Sigmoid colon (tissue), 7 donors: ENCODE measurements around the gene NT5M. TPM values are rescaled to one million over a fixed set of nuclear protein-coding genes. Genes with fewer than 3 reads are reported as not detected.
A peak's percentile ranks its signal among the peaks of the same experiment; 100 is the strongest.
"Not testable (repeated sequence)": the region's sequence is repeated elsewhere in the genome, so short reads cannot be mapped to it uniquely, and the experiment has no call there.

Experiments
- DNase-seq: peaks from one replicate; pipeline ENCODE4 v3.0.0-alpha.2; 2019
- H3K27ac ChIP-seq, 4 donors: fragments of 200-600 bp; sonication (generic); one replicate each; pipeline ENCODE4 v1.5.1; 2016 to 2019; ENCODE audit warnings: mild to moderate bottlenecking in 1 of 4
- H3K27me3 ChIP-seq, 3 donors: fragments of 200-600 bp; sonication (generic); one replicate each; pipeline ENCODE4 v1.5.1; 2019; ENCODE audit warnings: mild to moderate bottlenecking in 1 of 3
- H3K36me3 ChIP-seq, 4 donors: fragments of 200-600 bp; sonication (generic); one replicate each; pipeline ENCODE4 v1.5.1; 2016 to 2019
- H3K4me1 ChIP-seq, 4 donors: fragments of 200-600 bp; sonication (generic); one replicate each; pipeline ENCODE4 v1.5.1; 2017 to 2019
- H3K4me3 ChIP-seq, 4 donors: fragments of 200-600 bp; sonication (generic); one replicate each; pipeline ENCODE4 v1.5.1; 2017 to 2019; ENCODE audit warnings: mild to moderate bottlenecking in 2 of 4, moderate library complexity in 1 of 4
- H3K9me3 ChIP-seq, 4 donors: fragments of 200-600 bp in 3 of 4; sonication (generic) in 3 of 4; one replicate each; pipeline versions ENCODE4 v1.5.1 to v1.6.1; 2013 to 2019
- EP300 ChIP-seq, 4 donors: sonication (generic); formaldehyde crosslinking; IDR thresholded peaks; one replicate each; pipeline ENCODE4 v1.6.1; 2017; ENCODE audit warnings: antibody characterized with exemption in 4 of 4
- POLR2A ChIP-seq, 2 donors: fragments of 450-650 bp; IDR thresholded peaks; one replicate each; pipeline ENCODE4 v1.6.1; 2016; ENCODE audit warnings: antibody characterized with exemption in 2 of 2, mild to moderate bottlenecking in 2 of 2, moderate library complexity in 2 of 2
- POLR2AphosphoS5 ChIP-seq, 4 donors: sonication (generic); formaldehyde crosslinking; IDR thresholded peaks; one replicate each; pipeline ENCODE4 v1.6.1; 2017; ENCODE audit warnings: antibody characterized with exemption in 4 of 4
- WGBS, 2 donors: extraction: QIAGEN DNeasy Blood & Tissue Kit; methylation state at CpG; one replicate each; pipeline ENCODE4 v1.1.7; 2013; 5-methylcytosine and 5-hydroxymethylcytosine counted together
- intact Hi-C: fragments of 100-400 bp; cut with DNase I; formaldehyde crosslinking; loops from one replicate; pipeline ENCODE4 v1.15.1; 2023
- polyA plus RNA-seq, 3 donors: library from polyadenylated mRNA; stranded (reverse); fragments of 200-250 nt; gene quantifications; one replicate each; pipeline ENCODE4 v1.2.3, GENCODE V29; 2013
- total RNA-seq, 4 donors: library from RNA; depleted of rRNA; stranded (reverse); fragments of >200 nt; gene quantifications; one replicate each; pipeline ENCODE4 v1.1.0, GENCODE V29; 2016
- TF ChIP-seq, protein P1 (sequence below), 4 experiments: fragments of 450-650 bp in 3 of 4; fragments of 200-600 bp in 1 of 4; IDR thresholded peaks; one replicate each; pipeline ENCODE4 v1.5.1; 2016 to 2019; ENCODE audit warnings: antibody characterized with exemption in 4 of 4, mild to moderate bottlenecking in 3 of 4, moderate library complexity in 2 of 4
- donor health status: healthy with polysubstance abuse.
- donor health status: Bipolar disorder and iron deficiency.
- donor health status: healthy.

The NT5M gene
- 1 to 10 TPM; 4.3 to 5.8 (median 5.5) TPM for total RNA-seq
- polyA plus RNA-seq, result 1 to 10 TPM in 2 of 3 donors, under 1 TPM in 1; 0.92 to 4.2 (median 1.9) TPM

DNA sequence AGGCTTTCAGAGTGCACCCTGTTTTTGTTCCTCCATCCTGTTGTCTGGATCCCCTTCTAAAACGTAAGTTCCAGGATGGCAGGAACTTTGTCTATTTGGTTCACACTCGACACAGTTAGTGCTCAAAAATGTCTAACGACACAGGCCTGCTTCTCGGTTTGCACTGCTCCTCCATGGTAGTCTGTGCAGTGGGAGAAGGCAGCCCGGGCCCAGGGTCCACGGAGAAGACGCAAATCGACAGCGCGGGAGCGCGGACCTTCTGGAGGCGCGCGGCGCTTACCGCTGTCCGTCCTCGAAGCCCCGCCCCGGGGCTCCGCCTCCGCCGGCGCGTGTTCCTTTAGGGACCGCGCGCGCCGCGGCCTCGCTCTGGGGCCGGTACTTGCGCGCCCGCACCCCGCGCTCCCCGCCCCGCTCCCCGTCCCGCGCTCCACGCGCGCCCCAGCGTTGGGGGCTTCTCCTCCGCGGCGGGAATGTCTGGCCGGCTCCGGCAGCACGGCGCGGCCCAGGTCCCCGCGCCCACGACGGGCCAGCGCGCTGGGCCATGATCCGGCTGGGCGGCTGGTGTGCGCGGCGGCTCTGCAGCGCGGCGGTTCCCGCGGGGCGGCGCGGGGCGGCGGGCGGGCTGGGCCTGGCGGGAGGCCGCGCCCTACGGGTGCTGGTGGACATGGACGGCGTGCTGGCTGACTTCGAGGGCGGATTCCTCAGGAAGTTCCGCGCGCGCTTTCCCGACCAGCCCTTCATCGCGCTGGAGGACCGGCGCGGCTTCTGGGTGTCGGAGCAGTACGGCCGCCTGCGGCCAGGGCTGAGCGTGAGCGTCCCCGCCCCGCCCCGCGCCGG lies at the start of gene NT5M:
Gene NT5M, plus strand, starts transcription at position 364 of the 837 bp plus-strand sequence. Its CDS starts 178 bp downstream, at position 542.
- peaks cover 0 to 27% (median 14%) of the 10 kb centered on the region in 4 donors for H3K4me1 ChIP-seq
- 0 to 1% methylated on average over 107 of the region's 107 CpGs for WGBS, 2 donors
- peak in 2 of 4 donors; percentile 14 to 20 for TF ChIP-seq POLR2AphosphoS5 (IDR thresholded peaks at IDR 0.05)
- no peak for TF ChIP-seq POLR2A (IDR thresholded peaks at IDR 0.05)
- TF ChIP-seq, protein P1, sequence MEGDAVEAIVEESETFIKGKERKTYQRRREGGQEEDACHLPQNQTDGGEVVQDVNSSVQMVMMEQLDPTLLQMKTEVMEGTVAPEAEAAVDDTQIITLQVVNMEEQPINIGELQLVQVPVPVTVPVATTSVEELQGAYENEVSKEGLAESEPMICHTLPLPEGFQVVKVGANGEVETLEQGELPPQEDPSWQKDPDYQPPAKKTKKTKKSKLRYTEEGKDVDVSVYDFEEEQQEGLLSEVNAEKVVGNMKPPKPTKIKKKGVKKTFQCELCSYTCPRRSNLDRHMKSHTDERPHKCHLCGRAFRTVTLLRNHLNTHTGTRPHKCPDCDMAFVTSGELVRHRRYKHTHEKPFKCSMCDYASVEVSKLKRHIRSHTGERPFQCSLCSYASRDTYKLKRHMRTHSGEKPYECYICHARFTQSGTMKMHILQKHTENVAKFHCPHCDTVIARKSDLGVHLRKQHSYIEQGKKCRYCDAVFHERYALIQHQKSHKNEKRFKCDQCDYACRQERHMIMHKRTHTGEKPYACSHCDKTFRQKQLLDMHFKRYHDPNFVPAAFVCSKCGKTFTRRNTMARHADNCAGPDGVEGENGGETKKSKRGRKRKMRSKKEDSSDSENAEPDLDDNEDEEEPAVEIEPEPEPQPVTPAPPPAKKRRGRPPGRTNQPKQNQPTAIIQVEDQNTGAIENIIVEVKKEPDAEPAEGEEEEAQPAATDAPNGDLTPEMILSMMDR (IDR thresholded peaks at IDR 0.05), result no peak
- intact Hi-C loops, result loop anchor here (10.0 kb wide), 1 partner anchor 158 kb away; no protein-coding TSS in a partner anchor
- no peaks in the 10 kb centered on the region for H3K27me3 ChIP-seq
- H3K4me3 ChIP-seq, result peak within 1 kb of the TSS; percentile 25 to 68 (median 62)
- H3K9me3 ChIP-seq, result no peaks in the 10 kb centered on the region
- H3K36me3 ChIP-seq, result peaks cover 0 to 2% (median 0%) of the 10 kb centered on the region in 4 donors
- H3K27ac ChIP-seq, result peak within 1 kb of the TSS; percentile 72 to 82 (median 80)
- DNase-seq, result peak; percentile 85

DNA sequence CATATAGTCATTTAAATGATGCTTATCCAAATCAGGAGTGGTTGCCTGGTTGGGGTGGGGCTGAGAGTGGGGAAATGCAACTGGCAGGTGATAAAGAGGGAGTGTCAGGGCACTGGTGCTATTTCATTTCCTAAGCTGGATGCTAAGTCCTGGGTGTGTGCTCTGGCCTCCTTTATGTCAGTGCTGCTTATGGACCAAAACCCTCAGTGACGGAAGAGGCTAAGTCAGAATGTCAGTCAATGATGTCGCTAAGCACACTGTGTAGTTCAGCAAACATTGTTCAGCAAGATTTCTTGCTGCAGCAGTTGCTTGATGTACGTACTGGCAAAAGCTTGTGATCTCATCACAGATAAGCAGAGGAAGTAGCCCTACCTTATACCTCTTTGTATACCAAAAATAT lies 49.8 kb upstream of the NT5M start:
- H3K4me3 ChIP-seq, result no peak overlapping the region
- no peak for TF ChIP-seq EP300 (IDR thresholded peaks at IDR 0.05)
- no peak for TF ChIP-seq POLR2A (IDR thresholded peaks at IDR 0.05)
- TF ChIP-seq POLR2AphosphoS5 (IDR thresholded peaks at IDR 0.05), result no peak
- TF ChIP-seq, protein P1 (IDR thresholded peaks at IDR 0.05), result no peak
- H3K9me3 ChIP-seq, result no peaks in the 10 kb centered on the region
- H3K27me3 ChIP-seq, result no peaks in the 10 kb centered on the region
- intact Hi-C loops, result no loop called here
- DNase-seq, result no peak
- WGBS, 2 donors, result 86 to 90% methylated on average over 3 of the region's 3 CpGs
- H3K27ac ChIP-seq, result no peak overlapping the region
- H3K36me3 ChIP-seq, result peaks cover 16 to 97% (median 41%) of the 10 kb centered on the region in 4 donors
- no peaks in the 10 kb centered on the region for H3K4me1 ChIP-seq

DNA sequence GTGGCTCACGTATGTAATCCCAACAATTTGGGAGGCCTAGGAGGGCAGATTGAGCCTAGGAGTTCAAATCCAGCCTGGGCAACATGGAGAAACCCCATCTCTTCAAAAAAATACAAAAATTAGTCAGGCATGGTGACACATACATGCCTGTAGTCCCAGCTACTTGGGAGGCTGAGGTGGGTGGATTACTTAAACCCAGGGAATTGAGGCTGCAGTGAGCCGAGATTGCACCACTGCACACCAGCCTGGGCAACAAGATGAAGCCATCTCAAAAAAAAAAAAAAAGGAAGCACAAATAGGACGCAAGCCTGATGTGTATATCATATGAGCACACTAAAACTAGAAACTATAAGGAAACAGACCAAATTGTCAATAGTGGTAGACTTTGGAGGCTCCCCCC lies 49.1 kb upstream of the NT5M start:
- Histone ChIP-seq H3K36me3 (peaks cover 16 to 97% (median 41%) of the 10 kb centered on the region in 4 donors), H3K27me3 (no peaks in the 10 kb centered on the region), H3K4me3 (no peak overlapping the region), H3K4me1 (no peaks in the 10 kb centered on the region), H3K9me3 (no peaks in the 10 kb centered on the region), H3K27ac (no peak overlapping the region)
- WGBS, 2 donors, result 92 to 93% methylated on average over 3 of the region's 3 CpGs
- TF ChIP-seq EP300 (IDR thresholded peaks at IDR 0.05) (no peak), POLR2A (IDR thresholded peaks at IDR 0.05) (no peak), POLR2AphosphoS5 (IDR thresholded peaks at IDR 0.05) (no peak)
- TF ChIP-seq, protein P1 (IDR thresholded peaks at IDR 0.05), result no peak
- intact Hi-C loops, result no loop called here
- DNase-seq, result no peak

DNA sequence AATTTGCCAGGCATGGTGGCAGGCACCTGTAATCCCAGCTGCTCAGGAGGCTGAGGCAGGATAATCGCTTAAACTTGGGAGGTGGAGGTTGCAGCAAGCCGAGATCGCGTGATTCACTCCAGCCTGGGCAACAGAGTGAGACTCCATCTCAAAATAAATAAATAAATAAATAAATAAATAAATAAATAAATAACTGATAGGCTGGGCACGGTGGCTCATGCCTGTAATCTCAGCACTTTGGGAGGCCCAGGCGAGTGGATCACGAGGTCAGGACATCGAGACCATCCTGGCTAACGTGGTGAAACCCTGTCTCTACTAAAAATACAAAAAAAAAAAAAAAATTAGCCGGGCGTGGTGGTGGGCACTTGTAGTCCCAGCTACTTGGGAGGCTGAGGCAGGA lies 47.5 kb upstream of the NT5M start:
- H3K4me1 ChIP-seq, intact Hi-C loops, DNase-seq, H3K27me3 ChIP-seq, H3K4me3 ChIP-seq, H3K27ac ChIP-seq, H3K9me3 ChIP-seq: not testable (repeated sequence)
- H3K36me3 ChIP-seq, result peaks cover 31 to 98% (median 54%) of the 10 kb centered on the region in 4 donors
- 93 to 94% methylated on average over 11 of the region's 11 CpGs for WGBS, 2 donors

DNA sequence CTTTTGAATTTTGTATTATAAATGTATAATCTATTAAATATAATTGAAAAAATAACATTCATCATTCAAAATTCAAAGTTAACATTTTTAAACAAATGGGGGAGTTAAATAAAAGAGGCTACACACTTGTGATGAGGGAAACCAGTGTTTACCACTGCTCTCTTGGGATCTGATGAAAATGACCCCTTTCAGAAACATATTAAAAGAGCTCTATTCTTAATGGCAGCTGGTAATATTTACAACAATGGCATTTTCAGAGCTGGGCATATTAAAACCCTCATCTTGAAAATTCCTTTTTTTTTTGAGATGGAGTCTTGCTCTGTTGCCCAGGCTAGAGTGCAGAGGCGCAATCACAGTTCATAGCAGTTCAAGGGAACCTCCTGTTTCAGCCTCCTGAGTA lies 46.9 kb upstream of the NT5M start:
- H3K4me3 ChIP-seq, result no peak overlapping the region
- no peak overlapping the region for H3K27ac ChIP-seq
- WGBS, 2 donors, result 98 to 99% methylated on average over 1 of the region's 1 CpG
- TF ChIP-seq POLR2AphosphoS5 (IDR thresholded peaks at IDR 0.05), result no peak
- no peak for TF ChIP-seq POLR2A (IDR thresholded peaks at IDR 0.05)
- no peak for TF ChIP-seq EP300 (IDR thresholded peaks at IDR 0.05)
- intact Hi-C loops, result no loop called here
- DNase-seq, result no peak
- no peaks in the 10 kb centered on the region for H3K4me1 ChIP-seq
- peaks cover 34 to 99% (median 59%) of the 10 kb centered on the region in 4 donors for H3K36me3 ChIP-seq
- no peaks in the 10 kb centered on the region for H3K9me3 ChIP-seq
- no peaks in the 10 kb centered on the region for H3K27me3 ChIP-seq
